ENCODE data around the gene PITRM1.

DNA sequence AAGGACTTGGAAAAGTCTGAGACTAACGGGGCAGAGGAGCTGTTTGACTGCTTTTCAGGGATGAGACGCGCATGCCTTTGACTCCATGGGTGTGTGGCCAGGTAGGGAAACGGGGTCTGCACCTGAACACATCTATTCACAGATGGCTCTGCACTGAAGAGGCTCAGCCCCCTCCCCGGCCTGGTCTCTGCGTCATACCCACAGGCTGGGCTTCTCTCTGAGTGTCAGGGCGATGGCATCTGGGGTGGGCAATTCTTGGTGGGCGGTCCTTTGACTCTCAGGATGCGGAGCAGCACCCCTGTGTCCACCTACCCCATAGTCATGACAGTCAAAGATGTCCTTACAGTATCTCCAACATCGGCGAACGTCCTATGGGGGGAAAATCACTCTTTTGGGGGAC, 82.2 kb downstream of the PITRM1 start:
- TF ChIP-seq, protein P1, sequence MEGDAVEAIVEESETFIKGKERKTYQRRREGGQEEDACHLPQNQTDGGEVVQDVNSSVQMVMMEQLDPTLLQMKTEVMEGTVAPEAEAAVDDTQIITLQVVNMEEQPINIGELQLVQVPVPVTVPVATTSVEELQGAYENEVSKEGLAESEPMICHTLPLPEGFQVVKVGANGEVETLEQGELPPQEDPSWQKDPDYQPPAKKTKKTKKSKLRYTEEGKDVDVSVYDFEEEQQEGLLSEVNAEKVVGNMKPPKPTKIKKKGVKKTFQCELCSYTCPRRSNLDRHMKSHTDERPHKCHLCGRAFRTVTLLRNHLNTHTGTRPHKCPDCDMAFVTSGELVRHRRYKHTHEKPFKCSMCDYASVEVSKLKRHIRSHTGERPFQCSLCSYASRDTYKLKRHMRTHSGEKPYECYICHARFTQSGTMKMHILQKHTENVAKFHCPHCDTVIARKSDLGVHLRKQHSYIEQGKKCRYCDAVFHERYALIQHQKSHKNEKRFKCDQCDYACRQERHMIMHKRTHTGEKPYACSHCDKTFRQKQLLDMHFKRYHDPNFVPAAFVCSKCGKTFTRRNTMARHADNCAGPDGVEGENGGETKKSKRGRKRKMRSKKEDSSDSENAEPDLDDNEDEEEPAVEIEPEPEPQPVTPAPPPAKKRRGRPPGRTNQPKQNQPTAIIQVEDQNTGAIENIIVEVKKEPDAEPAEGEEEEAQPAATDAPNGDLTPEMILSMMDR (optimal IDR thresholded peaks at IDR 0.05 in 1 of 3, IDR thresholded peaks at IDR 0.05 in 1 of 3, conservative IDR thresholded peaks at IDR 0.05 in 1 of 3; ENCODE audit: extremely low read depth in 1 of 3, insufficient read depth in 2 of 3, low read length in 3 of 3), result no peak
- TF ChIP-seq EZH2 (IDR thresholded peaks at IDR 0.05; ENCODE audit: low read length), result no peak

Data from keratinocyte (primary cell).